ENCODE results near the gene CHPF2. TPM values are rescaled to one million over a fixed set of nuclear protein-coding genes. Genes with fewer than 3 reads are reported as not detected.
A peak's percentile ranks its signal among the peaks of the same experiment; 100 is the strongest.

CHPF2 gene
- total RNA-seq, 1 donor = 83.2 TPM

DNA sequence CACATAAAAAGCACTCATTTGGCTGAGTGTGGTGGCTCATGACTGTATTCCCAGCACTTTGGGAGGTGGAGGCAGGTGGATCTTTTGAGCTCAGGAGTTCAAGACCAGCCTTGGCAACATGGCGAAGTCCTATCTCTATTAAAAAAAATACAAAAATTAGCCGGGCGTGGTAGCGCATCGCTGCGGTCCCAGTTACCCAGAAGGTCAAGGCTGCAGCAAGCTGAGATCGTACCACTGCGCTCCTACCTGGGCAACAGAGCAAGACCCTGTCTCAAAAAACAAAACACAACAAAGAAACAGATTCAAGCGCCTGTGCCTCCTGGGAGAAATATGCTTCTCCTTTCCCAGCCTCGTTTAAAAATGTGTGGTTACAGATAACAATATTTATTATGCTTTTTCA lies 3.0 kb upstream of the CHPF2 start:
- H3K36me3 ChIP-seq (ENCODE audit: insufficient read depth, low read length) = peaks cover 14% of the 10 kb centered on the region
- H2AFZ ChIP-seq (ENCODE audit: low read length) = no peak overlapping the region
- TF ChIP-seq CTCF (IDR thresholded peaks at IDR 0.05; ENCODE audit: extremely low read depth, low read depth, low read length) = no peak
- H3K4me1 ChIP-seq (ENCODE audit: insufficient read depth, low read length) = peaks cover 42% of the 10 kb centered on the region
- peaks cover 51% of the 10 kb centered on the region for H3K79me2 ChIP-seq (ENCODE audit: insufficient read depth, low read length)
- peaks cover 23% of the 10 kb centered on the region for H4K20me1 ChIP-seq (ENCODE audit: insufficient read depth, low read length)
- no peak overlapping the region for H3K4me3 ChIP-seq (ENCODE audit: insufficient read depth, low read length)
- H3K27me3 ChIP-seq (ENCODE audit: insufficient read depth, low read length) = no peaks in the 10 kb centered on the region
- no peaks in the 10 kb centered on the region for H3K9me3 ChIP-seq (ENCODE audit: low read depth, low read length)
- DNase-seq (ENCODE audit: insufficient read length, low spot score, missing footprints) = peak; percentile 76
- H3K4me2 ChIP-seq (ENCODE audit: insufficient read depth, low read length) = no peak overlapping the region
- H3K27ac ChIP-seq (ENCODE audit: low read depth, low read length) = no peak overlapping the region

DNA sequence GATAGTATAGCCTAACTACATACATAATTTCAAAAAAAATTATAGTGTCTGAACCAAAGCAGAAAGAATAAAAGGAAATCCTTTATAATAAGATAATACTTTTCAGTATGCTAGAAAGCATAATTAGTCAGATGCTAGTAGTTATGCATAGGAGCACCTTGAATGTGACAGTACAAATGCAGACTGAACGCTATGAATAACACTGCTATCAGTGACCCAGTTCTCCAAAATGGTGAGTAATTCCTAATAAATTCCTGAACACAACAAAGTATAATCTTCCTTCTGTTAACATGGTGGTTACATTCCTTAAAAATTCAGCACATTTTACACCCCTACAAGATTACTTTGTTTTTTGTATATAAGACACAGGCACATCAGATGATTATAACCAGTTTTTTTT lies 1.2 kb upstream of the CHPF2 start:
- Histone ChIP-seq H3K27ac (ENCODE audit: low read depth, low read length) (no peak overlapping the region), H3K36me3 (ENCODE audit: insufficient read depth, low read length) (peaks cover 24% of the 10 kb centered on the region), H3K4me1 (ENCODE audit: insufficient read depth, low read length) (peaks cover 33% of the 10 kb centered on the region), H3K79me2 (ENCODE audit: insufficient read depth, low read length) (peaks cover 52% of the 10 kb centered on the region), H2AFZ (ENCODE audit: low read length) (no peak overlapping the region), H4K20me1 (ENCODE audit: insufficient read depth, low read length) (peaks cover 31% of the 10 kb centered on the region), H3K27me3 (ENCODE audit: insufficient read depth, low read length) (no peaks in the 10 kb centered on the region), H3K4me3 (ENCODE audit: insufficient read depth, low read length) (no peak overlapping the region), H3K4me2 (ENCODE audit: insufficient read depth, low read length) (no peak overlapping the region), H3K9me3 (ENCODE audit: low read depth, low read length) (no peaks in the 10 kb centered on the region)
- TF ChIP-seq CTCF (IDR thresholded peaks at IDR 0.05; ENCODE audit: extremely low read depth, low read depth, low read length) = no peak
- DNase-seq (ENCODE audit: insufficient read length, low spot score, missing footprints) = no peak

- peak overlapping the region; percentile 99 for H3K4me3 ChIP-seq (ENCODE audit: insufficient read depth, low read length)
- peak; percentile 99 for DNase-seq (ENCODE audit: insufficient read length, low spot score, missing footprints)
- peaks cover 43% of the 10 kb centered on the region for H3K36me3 ChIP-seq (ENCODE audit: insufficient read depth, low read length)
- no peak for TF ChIP-seq CTCF (IDR thresholded peaks at IDR 0.05; ENCODE audit: extremely low read depth, low read depth, low read length)
- H4K20me1 ChIP-seq (ENCODE audit: insufficient read depth, low read length) = peaks cover 51% of the 10 kb centered on the region
- no peaks in the 10 kb centered on the region for H3K9me3 ChIP-seq (ENCODE audit: low read depth, low read length)
- H3K79me2 ChIP-seq (ENCODE audit: insufficient read depth, low read length) = peaks cover 63% of the 10 kb centered on the region
- peak overlapping the region; percentile 97 for H3K27ac ChIP-seq (ENCODE audit: low read depth, low read length)
- no peaks in the 10 kb centered on the region for H3K27me3 ChIP-seq (ENCODE audit: insufficient read depth, low read length)
- H2AFZ ChIP-seq (ENCODE audit: low read length) = peak overlapping the region; percentile 32
- H3K4me2 ChIP-seq (ENCODE audit: insufficient read depth, low read length) = peak overlapping the region; percentile 90
- peaks cover 23% of the 10 kb centered on the region for H3K4me1 ChIP-seq (ENCODE audit: insufficient read depth, low read length)
Observed at GRCh38 chr7:151232917-151233701, 826 bp downstream of the CHPF2 start.

- Histone ChIP-seq H3K9me3 (ENCODE audit: low read depth, low read length) (no peaks in the 10 kb centered on the region), H3K4me2 (ENCODE audit: insufficient read depth, low read length) (peak overlapping the region; percentile 90), H3K27me3 (ENCODE audit: insufficient read depth, low read length) (no peaks in the 10 kb centered on the region), H3K4me3 (ENCODE audit: insufficient read depth, low read length) (peak overlapping the region; percentile 99), H4K20me1 (ENCODE audit: insufficient read depth, low read length) (peaks cover 57% of the 10 kb centered on the region), H3K36me3 (ENCODE audit: insufficient read depth, low read length) (peaks cover 48% of the 10 kb centered on the region), H2AFZ (ENCODE audit: low read length) (no peak overlapping the region), H3K27ac (ENCODE audit: low read depth, low read length) (peak overlapping the region; percentile 97), H3K4me1 (ENCODE audit: insufficient read depth, low read length) (peaks cover 21% of the 10 kb centered on the region), H3K79me2 (ENCODE audit: insufficient read depth, low read length) (peaks cover 70% of the 10 kb centered on the region)
- peak; percentile 30 for DNase-seq (ENCODE audit: insufficient read length, low spot score, missing footprints)
- TF ChIP-seq CTCF (IDR thresholded peaks at IDR 0.05; ENCODE audit: extremely low read depth, low read depth, low read length) = no peak
Observed at GRCh38 chr7:151233804-151234203, 1.5 kb downstream of the CHPF2 start.
